NB4 (cell line): ENCODE measurements around the gene IER3.

Experiments
- POLR2A ChIP-seq: IDR thresholded peaks from 2 replicates; pipeline ENCODE4 v1.6.1; 2011; ENCODE audit warnings: mild to moderate bottlenecking; ENCODE audit not compliant: insufficient read length; ENCODE audit errors: extremely low read depth
- TF ChIP-seq, protein P1 (sequence below): IDR thresholded peaks from one replicate; pipeline ENCODE4 v1.5.1; 2012; ENCODE audit warnings: low read depth, low read length
- TF ChIP-seq, protein P2 (sequence below): IDR thresholded peaks from 2 replicates; pipeline ENCODE4 v1.6.1; 2011; ENCODE audit warnings: low read depth, low read length

DNA sequence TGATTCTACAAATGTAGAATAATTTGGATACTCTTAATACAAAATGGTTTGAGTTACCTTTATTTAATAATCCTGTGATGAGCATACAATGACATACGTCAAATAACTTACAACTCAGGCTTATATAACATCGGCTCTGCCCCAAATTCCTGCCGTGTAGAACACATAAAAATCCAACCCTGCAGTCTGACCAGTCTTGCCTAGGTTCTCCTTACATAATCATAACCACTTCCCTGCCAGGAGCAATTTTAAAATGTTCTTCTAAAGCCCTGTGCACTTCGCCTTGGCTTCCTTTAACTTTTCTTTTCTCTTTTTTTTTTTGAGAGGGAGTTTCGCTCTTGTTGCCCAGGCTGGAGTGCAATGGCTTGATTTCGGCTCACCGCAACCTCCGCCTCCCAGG is 16.2 kb upstream of the IER3 start:
- TF ChIP-seq, protein P1, sequence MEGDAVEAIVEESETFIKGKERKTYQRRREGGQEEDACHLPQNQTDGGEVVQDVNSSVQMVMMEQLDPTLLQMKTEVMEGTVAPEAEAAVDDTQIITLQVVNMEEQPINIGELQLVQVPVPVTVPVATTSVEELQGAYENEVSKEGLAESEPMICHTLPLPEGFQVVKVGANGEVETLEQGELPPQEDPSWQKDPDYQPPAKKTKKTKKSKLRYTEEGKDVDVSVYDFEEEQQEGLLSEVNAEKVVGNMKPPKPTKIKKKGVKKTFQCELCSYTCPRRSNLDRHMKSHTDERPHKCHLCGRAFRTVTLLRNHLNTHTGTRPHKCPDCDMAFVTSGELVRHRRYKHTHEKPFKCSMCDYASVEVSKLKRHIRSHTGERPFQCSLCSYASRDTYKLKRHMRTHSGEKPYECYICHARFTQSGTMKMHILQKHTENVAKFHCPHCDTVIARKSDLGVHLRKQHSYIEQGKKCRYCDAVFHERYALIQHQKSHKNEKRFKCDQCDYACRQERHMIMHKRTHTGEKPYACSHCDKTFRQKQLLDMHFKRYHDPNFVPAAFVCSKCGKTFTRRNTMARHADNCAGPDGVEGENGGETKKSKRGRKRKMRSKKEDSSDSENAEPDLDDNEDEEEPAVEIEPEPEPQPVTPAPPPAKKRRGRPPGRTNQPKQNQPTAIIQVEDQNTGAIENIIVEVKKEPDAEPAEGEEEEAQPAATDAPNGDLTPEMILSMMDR, result no peak
- TF ChIP-seq POLR2A, result no peak
- TF ChIP-seq, protein P2, sequence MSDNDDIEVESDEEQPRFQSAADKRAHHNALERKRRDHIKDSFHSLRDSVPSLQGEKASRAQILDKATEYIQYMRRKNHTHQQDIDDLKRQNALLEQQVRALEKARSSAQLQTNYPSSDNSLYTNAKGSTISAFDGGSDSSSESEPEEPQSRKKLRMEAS, result no peak
